ENCODE data around the gene ARL8A.

ARL8A gene

DNA sequence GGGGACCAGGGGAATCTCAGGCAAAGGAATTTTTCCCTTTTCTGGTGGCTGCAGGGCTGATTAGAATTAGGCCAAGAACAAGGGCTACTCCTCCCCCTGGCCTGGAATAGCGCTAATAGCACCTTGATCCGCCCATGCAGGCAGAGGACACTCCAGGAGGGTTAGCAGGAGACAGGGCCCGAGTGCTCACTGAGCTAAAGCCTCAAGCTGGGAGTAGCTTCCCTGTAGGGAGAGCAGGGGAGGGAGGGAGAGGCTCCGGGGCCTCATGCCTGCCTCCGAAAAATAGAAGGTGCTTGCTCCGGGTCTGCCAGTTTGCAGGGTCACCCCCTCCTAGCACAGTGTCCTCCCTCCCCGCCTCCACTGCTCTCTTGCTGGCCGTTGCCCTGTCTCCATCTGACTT is 12.1 kb upstream of the ARL8A start:
- Histone ChIP-seq H3K4me1 (ENCODE audit: control insufficient read depth in 1 of 2, insufficient read depth in 1 of 2, low read depth in 1 of 2, low read length in 1 of 2) (peaks cover 72 to 79% of the 10 kb centered on the region in 2 experiments), H3K27me3 (no peaks in the 10 kb centered on the region), H3K36me3 (peaks cover 36% of the 10 kb centered on the region), H3K27ac (peak overlapping the region; percentile 66), H3K9me3 (no peaks in the 10 kb centered on the region), H3K4me3 (ENCODE audit: low read depth in 1 of 2, low read length in 1 of 2) (no peak overlapping the region)
- TF ChIP-seq, protein P1, sequence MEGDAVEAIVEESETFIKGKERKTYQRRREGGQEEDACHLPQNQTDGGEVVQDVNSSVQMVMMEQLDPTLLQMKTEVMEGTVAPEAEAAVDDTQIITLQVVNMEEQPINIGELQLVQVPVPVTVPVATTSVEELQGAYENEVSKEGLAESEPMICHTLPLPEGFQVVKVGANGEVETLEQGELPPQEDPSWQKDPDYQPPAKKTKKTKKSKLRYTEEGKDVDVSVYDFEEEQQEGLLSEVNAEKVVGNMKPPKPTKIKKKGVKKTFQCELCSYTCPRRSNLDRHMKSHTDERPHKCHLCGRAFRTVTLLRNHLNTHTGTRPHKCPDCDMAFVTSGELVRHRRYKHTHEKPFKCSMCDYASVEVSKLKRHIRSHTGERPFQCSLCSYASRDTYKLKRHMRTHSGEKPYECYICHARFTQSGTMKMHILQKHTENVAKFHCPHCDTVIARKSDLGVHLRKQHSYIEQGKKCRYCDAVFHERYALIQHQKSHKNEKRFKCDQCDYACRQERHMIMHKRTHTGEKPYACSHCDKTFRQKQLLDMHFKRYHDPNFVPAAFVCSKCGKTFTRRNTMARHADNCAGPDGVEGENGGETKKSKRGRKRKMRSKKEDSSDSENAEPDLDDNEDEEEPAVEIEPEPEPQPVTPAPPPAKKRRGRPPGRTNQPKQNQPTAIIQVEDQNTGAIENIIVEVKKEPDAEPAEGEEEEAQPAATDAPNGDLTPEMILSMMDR (IDR thresholded peaks at IDR 0.05), result no peak

DNA sequence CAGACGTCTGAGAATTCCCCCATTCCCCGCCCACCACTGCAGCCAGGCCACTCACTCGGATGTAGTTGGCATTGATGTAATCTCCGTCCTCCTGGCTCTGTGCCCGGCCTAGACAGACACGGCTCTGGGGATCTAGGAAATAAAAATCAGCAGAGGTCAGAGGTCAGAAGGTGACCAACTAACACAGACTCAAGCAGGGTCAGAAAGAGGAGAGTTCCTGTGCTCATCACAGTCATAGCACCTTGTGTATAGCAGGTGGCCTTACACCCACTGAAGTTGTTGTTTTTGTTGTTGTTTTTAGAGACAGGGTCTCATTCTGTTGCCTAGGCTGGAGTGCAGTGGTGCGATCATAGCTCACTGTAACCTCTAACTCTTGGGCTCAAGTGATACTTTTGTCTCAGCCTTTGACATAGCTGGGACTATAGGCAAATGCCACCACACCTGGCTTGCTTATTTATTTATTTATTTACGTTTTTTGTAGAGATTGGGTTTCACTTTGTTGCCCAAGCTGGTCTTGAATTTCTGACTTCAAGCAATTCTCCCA is 11.0 kb upstream of the ARL8A start:
- H3K4me1 ChIP-seq (ENCODE audit: control insufficient read depth in 1 of 2, insufficient read depth in 1 of 2, low read depth in 1 of 2, low read length in 1 of 2), result peaks cover 62 to 68% of the 10 kb centered on the region in 2 experiments
- no peak overlapping the region for H3K4me3 ChIP-seq (ENCODE audit: low read depth in 1 of 2, low read length in 1 of 2)
- H3K36me3 ChIP-seq, result peaks cover 45% of the 10 kb centered on the region

DNA sequence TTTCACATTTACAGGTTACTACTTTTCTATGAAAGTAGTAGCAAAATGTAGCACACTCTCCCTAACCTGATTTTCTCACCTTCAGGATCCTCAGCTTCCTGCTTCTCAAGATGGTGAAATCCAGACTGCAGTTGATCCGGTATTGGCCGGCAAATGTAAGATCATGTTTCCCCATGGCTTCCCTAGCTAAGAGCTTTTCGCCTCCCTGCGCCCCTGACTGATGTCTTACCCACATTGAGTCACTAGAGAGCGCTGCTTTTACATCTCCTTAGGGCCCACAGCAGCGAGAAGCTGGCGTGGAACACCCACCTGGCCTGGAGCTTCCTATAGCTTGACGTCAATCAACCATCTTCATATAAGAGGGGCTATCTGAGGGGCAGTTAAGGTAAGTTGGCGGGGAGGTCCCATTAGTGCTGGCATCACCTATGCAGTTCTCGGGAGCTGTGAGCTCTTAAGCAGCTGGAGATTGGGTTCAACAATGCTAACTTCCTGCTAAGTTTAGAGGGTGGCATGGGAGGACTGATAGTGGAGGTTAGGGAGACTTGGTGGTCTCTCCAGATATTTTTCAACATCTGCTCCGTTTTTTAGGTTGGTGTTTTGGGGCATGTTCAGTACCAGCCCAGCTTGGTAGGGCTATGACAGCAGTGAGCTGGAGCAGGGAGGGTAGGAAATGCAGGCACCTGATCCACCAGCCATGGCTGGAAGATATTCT is 10.4 kb upstream of the ARL8A start:
- TF ChIP-seq, protein P1 (IDR thresholded peaks at IDR 0.05), result peak; percentile 68
- H3K27ac ChIP-seq, result peak overlapping the region; percentile 66
- peaks cover 56 to 62% of the 10 kb centered on the region in 2 experiments for H3K4me1 ChIP-seq (ENCODE audit: control insufficient read depth in 1 of 2, insufficient read depth in 1 of 2, low read depth in 1 of 2, low read length in 1 of 2)
- H3K9me3 ChIP-seq, result no peaks in the 10 kb centered on the region
- no peak overlapping the region for H3K4me3 ChIP-seq (ENCODE audit: low read depth in 1 of 2, low read length in 1 of 2)
- peaks cover 51% of the 10 kb centered on the region for H3K36me3 ChIP-seq
- no peaks in the 10 kb centered on the region for H3K27me3 ChIP-seq

More for the DNA sequence above, 11.0 kb upstream of the ARL8A start:
- Histone ChIP-seq H3K27ac (peak overlapping the region; percentile 66), H3K9me3 (no peaks in the 10 kb centered on the region), H3K27me3 (no peaks in the 10 kb centered on the region)
- TF ChIP-seq, protein P1 (IDR thresholded peaks at IDR 0.05), result no peak

- Histone ChIP-seq H3K27ac (peak overlapping the region; percentile 66), H3K4me1 (ENCODE audit: control insufficient read depth in 1 of 2, insufficient read depth in 1 of 2, low read depth in 1 of 2, low read length in 1 of 2) (peaks cover 49 to 55% of the 10 kb centered on the region in 2 experiments), H3K36me3 (peaks cover 57% of the 10 kb centered on the region), H3K4me3 (ENCODE audit: low read depth in 1 of 2, low read length in 1 of 2) (no peak overlapping the region), H3K9me3 (no peaks in the 10 kb centered on the region), H3K27me3 (no peaks in the 10 kb centered on the region)
- TF ChIP-seq, protein P1 (IDR thresholded peaks at IDR 0.05), result no peak
Observed at GRCh38 chr1:202154148-202154765, 9.7 kb upstream of the ARL8A start.

- Histone ChIP-seq H3K27me3 (no peaks in the 10 kb centered on the region), H3K9me3 (no peaks in the 10 kb centered on the region), H3K4me3 (ENCODE audit: low read depth in 1 of 2, low read length in 1 of 2) (no peak overlapping the region), H3K36me3 (peaks cover 65% of the 10 kb centered on the region), H3K27ac (peak overlapping the region; percentile 66), H3K4me1 (ENCODE audit: control insufficient read depth in 1 of 2, insufficient read depth in 1 of 2, low read depth in 1 of 2, low read length in 1 of 2) (peaks cover 41 to 46% of the 10 kb centered on the region in 2 experiments)
- TF ChIP-seq, protein P1 (IDR thresholded peaks at IDR 0.05), result no peak
Observed at GRCh38 chr1:202153284-202153683, 8.7 kb upstream of the ARL8A start.

Measured in neutrophil (primary cell).